ENCODE data around the gene UGDH. TPM values are rescaled to one million over a fixed set of nuclear protein-coding genes. Genes with fewer than 3 reads are reported as not detected.

UGDH gene
- total and polyA plus RNA-seq, 2 donors (not counting 3 experiments of a cell fraction or from before 2014, with no cell fraction given), result 41.3 to 62.1 TPM

GRCh38 chr4:39524161-39524957 lies 2.9 kb downstream of the UGDH start:
- H3K9me1 ChIP-seq (replicated peaks; ENCODE audit: control insufficient read depth, extremely low read depth, insufficient read depth, low read length), result no peaks in the 10 kb centered on the region
- H2AFZ ChIP-seq (ENCODE audit: low read depth, low read length), result no peak overlapping the region
- H3K27ac ChIP-seq (ENCODE audit: insufficient read depth, low read depth, low read length), result no peak overlapping the region
- no peaks in the 10 kb centered on the region for H4K20me1 ChIP-seq (replicated peaks; ENCODE audit: control insufficient read depth, extremely low read depth, insufficient read depth, low read length)
- POLR2A ChIA-PET, result interaction anchor here (0.8 to 3.7 kb wide), 2 partner anchors 46 to 114 kb away, joined by 4 to 42 read pairs; partner anchors contain the start of gene SMIM14
- FAIRE-seq (no peak), DNase-seq (ENCODE audit: low read depth, low spot score) (no peak)
- no peak overlapping the region for H3K4me2 ChIP-seq (ENCODE audit: insufficient read depth, low read length)
- no peaks in the 10 kb centered on the region for H3K27me3 ChIP-seq (ENCODE audit: control insufficient read depth in 2 of 2, insufficient read depth in 2 of 2, low read length in 2 of 2)
- no peaks in the 10 kb centered on the region for H3K36me3 ChIP-seq (ENCODE audit: control insufficient read depth in 2 of 2, extremely low read depth in 1 of 2, insufficient read depth in 2 of 2, low read length in 2 of 2)
- intact Hi-C loops (cut with micrococcal nuclease) (loop anchor here (10.0 kb wide), 1 partner anchor 270 kb away; no protein-coding TSS in a partner anchor), dilution Hi-C loops (cut with MboI; ENCODE audit: extremely low pct_ligation_motif_present, low sequenced_read_pairs) (no loop called here)
- no TSS peak for BruUV-seq (replicated peaks)
- no peaks in the 10 kb centered on the region for H3K9me3 ChIP-seq (replicated peaks; ENCODE audit: control insufficient read depth, insufficient read depth, low read length)
- peaks cover 65% of the 10 kb centered on the region for H3K79me2 ChIP-seq (ENCODE audit: control insufficient read depth, insufficient read depth, low read length)
- H3K4me3 ChIP-seq (replicated peaks in 1 of 3; ENCODE audit: insufficient read depth in 1 of 3, low read depth in 1 of 3, low read length in 3 of 3), result no peak overlapping the region
- TF ChIP-seq POLR2AphosphoS5 (IDR thresholded peaks at IDR 0.05; ENCODE audit: insufficient read depth, low read depth, low read length), result no peak
- TF ChIP-seq GATA2 (IDR thresholded peaks at IDR 0.05; ENCODE audit: insufficient read depth, insufficient read length, low read depth, low read length), result no peak
- no peak for TF ChIP-seq POLR2A (IDR thresholded peaks at IDR 0.05; ENCODE audit: low read depth, low read length)
- TF ChIP-seq FOS (IDR thresholded peaks at IDR 0.05; ENCODE audit: borderline replicate concordance, insufficient read depth, low read length), result no peak
- CTCF ChIA-PET, result interaction anchor here (2.1 kb wide), 1 partner anchor 55 kb away, joined by 8 read pairs; no protein-coding TSS in a partner anchor
- H3K9ac ChIP-seq (replicated peaks; ENCODE audit: extremely low read depth, insufficient read depth, low read length), result no peak overlapping the region
- peaks cover 22% of the 10 kb centered on the region for H3K4me1 ChIP-seq (ENCODE audit: control insufficient read depth, extremely low read depth, insufficient read depth, low read length)

GRCh38 chr4:39522068-39522467 lies 5.2 kb downstream of the UGDH start:
- Histone ChIP-seq H3K4me1 (ENCODE audit: control insufficient read depth, extremely low read depth, insufficient read depth, low read length) (peaks cover 16% of the 10 kb centered on the region), H3K4me2 (ENCODE audit: insufficient read depth, low read length) (peak overlapping the region; percentile 41), H3K79me2 (ENCODE audit: control insufficient read depth, insufficient read depth, low read length) (peaks cover 68% of the 10 kb centered on the region), H3K9me1 (replicated peaks; ENCODE audit: control insufficient read depth, extremely low read depth, insufficient read depth, low read length) (no peaks in the 10 kb centered on the region), H3K27me3 (ENCODE audit: control insufficient read depth in 2 of 2, insufficient read depth in 2 of 2, low read length in 2 of 2) (no peaks in the 10 kb centered on the region), H3K4me3 (replicated peaks in 1 of 3; ENCODE audit: insufficient read depth in 1 of 3, low read depth in 1 of 3, low read length in 3 of 3) (no peak overlapping the region), H3K9ac (replicated peaks; ENCODE audit: extremely low read depth, insufficient read depth, low read length) (no peak overlapping the region), H3K9me3 (replicated peaks; ENCODE audit: control insufficient read depth, insufficient read depth, low read length) (no peaks in the 10 kb centered on the region), H4K20me1 (replicated peaks; ENCODE audit: control insufficient read depth, extremely low read depth, insufficient read depth, low read length) (no peaks in the 10 kb centered on the region), H3K36me3 (ENCODE audit: control insufficient read depth in 2 of 2, extremely low read depth in 1 of 2, insufficient read depth in 2 of 2, low read length in 2 of 2) (no peaks in the 10 kb centered on the region), H2AFZ (ENCODE audit: low read depth, low read length) (no peak overlapping the region), H3K27ac (ENCODE audit: insufficient read depth, low read depth, low read length) (peak overlapping the region; percentile 38)
- no peak for DNase-seq (ENCODE audit: low read depth, low spot score)
- ChIA-PET POLR2A (no interaction called here), CTCF (interaction anchor here (0.9 kb wide), 1 partner anchor 53 kb away, joined by 3 read pairs; no protein-coding TSS in a partner anchor)
- intact Hi-C loops (cut with micrococcal nuclease) (loop anchor here (10.0 kb wide), 1 partner anchor 267 kb away; no protein-coding TSS in a partner anchor), dilution Hi-C loops (cut with MboI; ENCODE audit: extremely low pct_ligation_motif_present, low sequenced_read_pairs) (no loop called here)
- FAIRE-seq, result no peak
- no peak for TF ChIP-seq MYC (IDR thresholded peaks at IDR 0.05; ENCODE audit: low read depth, low read length)
- TF ChIP-seq CTCF (IDR thresholded peaks at IDR 0.05; ENCODE audit: extremely low read depth in 1 of 2, insufficient read depth in 1 of 2, low read depth in 1 of 2, low read length in 2 of 2), result no peak
- TF ChIP-seq POLR2A (IDR thresholded peaks at IDR 0.05; ENCODE audit: low read depth, low read length), result no peak
- no peak for TF ChIP-seq FOS (IDR thresholded peaks at IDR 0.05; ENCODE audit: borderline replicate concordance, insufficient read depth, low read length)
- no peak for TF ChIP-seq MAX (IDR thresholded peaks at IDR 0.05; ENCODE audit: insufficient read depth, insufficient read length)
- TF ChIP-seq JUN (IDR thresholded peaks at IDR 0.05; ENCODE audit: borderline replicate concordance, insufficient read depth, insufficient read length, low read depth), result no peak
- TF ChIP-seq EZH2 (IDR thresholded peaks at IDR 0.05; ENCODE audit: borderline replicate concordance, low read depth, low read length, severe bottlenecking), result no peak
- no TSS peak for BruUV-seq (replicated peaks)
